Head of caudate nucleus (tissue), 42 donors: ENCODE measurements around the gene PAPPA.

Experiments
- DNase-seq, 42 donors: peaks; one replicate each; pipeline versions ENCODE4 v3.0.0 to v3.0.0-alpha.2; 2020 to 2021; ENCODE audit warnings: mixed read lengths in 7 of 42
- intact Hi-C: fragments of 100-400 bp; cut with DNase I; formaldehyde crosslinking; loops from one replicate; pipeline ENCODE4 v1.15.0; 2022

Gene PAPPA

GRCh38 chr9:116151199-116151598 is 2.4 kb upstream of the PAPPA start:
- intact Hi-C loops, result loop anchor here (10.0 kb wide), 1 partner anchor 424 kb away; no protein-coding TSS in a partner anchor
- DNase-seq, result no peak

DNA sequence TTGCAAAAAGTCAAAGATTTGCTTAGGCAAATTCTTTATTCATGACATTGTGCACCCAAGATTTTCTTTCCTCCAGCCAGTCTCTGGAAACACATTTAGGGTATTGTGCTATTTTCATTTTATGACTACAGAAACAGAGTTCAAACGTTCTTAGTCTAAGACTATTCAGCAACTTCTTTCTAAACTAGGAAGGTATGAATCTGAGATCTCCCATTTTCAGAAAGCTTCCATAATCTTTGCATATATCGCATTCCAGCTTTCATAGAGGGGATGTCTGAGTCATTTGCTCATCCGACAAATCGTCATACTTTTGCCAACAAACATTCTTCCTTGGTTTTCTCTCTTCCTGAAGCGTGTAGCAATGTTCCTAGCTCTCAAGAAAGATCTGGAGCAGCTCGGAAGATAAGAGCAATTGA is 1.6 kb upstream of the PAPPA start:
- no peak for DNase-seq
- intact Hi-C loops, result loop anchor here (10.0 kb wide), 1 partner anchor 423 kb away; no protein-coding TSS in a partner anchor

DNA sequence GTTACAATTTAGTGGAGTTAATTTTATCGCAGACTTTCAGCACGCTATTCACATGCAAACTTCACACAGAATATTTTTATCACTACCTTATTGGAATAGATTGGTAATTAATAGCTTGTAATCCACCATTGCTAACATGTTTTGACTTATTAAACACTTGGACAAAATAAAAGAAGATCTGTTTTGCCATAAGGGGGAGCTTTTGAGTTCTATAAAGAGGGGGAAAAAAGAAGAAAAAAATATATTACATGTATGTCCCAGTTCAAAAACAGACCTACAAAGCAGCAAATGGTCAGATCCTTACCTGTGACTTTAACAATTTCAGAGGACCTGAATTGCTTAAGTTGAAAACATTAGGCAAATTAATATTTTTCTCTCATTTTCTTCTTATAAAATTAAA is 1.2 kb upstream of the PAPPA start:
- no peak for DNase-seq
- intact Hi-C loops, result loop anchor here (10.0 kb wide), 1 partner anchor 422 kb away; no protein-coding TSS in a partner anchor

DNA sequence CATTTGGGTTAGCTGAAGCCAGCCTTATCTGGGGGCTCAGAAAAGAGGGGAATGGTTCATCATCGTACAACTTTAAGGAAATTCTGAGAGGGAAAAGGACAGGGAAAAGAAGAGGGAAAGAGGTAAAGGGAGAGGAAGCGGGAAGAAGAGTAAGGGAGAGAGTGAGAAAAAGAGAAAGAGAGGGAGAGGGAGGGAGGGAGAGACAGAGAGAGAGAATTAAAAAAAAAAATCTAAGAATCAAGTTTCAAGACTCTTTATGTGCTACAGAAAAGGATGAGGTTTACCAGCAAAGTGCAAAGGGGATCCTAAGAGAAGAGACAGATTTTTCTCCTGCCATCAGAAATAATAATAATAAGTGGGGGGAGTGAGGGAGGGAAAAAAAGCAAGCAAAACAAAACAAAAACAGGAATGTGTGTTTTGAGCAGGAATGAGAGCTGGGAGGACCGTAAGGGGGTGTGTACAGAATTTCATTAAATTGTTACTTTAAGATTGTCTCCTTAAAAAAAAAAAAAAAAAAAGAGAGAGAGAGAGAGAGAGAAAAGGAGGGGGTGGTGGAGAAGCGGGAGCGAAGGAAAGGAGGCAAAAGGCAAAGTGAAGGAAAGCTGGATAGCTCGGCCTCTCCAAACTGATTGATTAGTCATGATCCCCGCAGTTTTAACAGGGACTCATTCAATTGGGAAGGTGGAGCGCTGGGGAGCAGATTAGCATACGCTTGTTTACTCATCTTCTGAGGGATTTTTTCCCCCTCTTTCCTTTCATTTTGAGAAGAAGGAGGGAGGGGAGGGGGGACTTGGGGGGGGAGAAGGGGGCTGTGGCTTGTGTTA is 438 bp upstream of the PAPPA start:
- intact Hi-C loops, result loop anchor here (10.0 kb wide), 1 partner anchor 422 kb away; no protein-coding TSS in a partner anchor

GRCh38 chr9:116154334-116154975 is 864 bp downstream of the PAPPA start:
- DNase-seq, result peak in 1 of 42 donors; percentile 2
- intact Hi-C loops, result loop anchor here (10.0 kb wide), 1 partner anchor 420 kb away; no protein-coding TSS in a partner anchor

More for the DNA sequence above, 438 bp upstream of the PAPPA start:
- DNase-seq, result no peak

DNA sequence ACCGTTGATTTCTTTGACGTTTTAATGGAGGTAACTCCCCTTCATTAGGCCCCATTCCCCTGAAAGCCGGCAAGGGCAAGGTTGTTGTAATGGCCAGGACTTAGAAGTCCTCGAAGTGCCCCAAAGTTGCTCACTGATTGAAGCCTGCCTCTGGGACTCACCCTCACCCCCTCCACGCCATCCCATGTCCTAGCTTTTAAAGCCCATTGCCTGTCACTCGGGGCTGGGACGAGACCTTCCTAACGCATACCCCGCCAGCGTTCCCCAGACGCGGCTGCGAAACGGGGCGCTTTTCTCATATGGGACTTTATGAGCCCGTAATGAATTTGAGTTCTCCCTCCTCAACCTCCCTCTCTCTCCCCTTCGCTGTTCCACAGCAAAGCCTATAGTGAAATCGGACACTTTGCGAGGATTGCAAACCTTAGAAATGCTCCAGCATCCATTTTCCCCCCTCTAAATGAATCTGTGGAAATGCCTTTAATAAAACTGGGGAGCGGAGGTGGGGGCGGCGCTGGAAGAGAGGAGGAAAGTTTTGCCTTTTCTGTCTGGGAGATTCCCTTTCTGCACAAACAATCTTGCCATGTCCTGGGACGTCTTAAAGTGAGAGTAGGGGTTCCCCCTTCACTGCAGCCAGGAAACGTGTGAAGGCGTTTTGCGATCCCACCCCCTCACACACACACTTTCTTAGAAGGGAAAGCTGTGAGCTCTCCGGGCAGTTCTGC is 1.5 kb downstream of the PAPPA start:
- DNase-seq, result no peak
- intact Hi-C loops, result loop anchor here (10.0 kb wide), 1 partner anchor 420 kb away; no protein-coding TSS in a partner anchor

- intact Hi-C loops, result loop anchor here (10.0 kb wide), 1 partner anchor 419 kb away; no protein-coding TSS in a partner anchor
- DNase-seq, result no peak
Observed at GRCh38 chr9:116155698-116156039, 2.1 kb downstream of the PAPPA start.

DNA sequence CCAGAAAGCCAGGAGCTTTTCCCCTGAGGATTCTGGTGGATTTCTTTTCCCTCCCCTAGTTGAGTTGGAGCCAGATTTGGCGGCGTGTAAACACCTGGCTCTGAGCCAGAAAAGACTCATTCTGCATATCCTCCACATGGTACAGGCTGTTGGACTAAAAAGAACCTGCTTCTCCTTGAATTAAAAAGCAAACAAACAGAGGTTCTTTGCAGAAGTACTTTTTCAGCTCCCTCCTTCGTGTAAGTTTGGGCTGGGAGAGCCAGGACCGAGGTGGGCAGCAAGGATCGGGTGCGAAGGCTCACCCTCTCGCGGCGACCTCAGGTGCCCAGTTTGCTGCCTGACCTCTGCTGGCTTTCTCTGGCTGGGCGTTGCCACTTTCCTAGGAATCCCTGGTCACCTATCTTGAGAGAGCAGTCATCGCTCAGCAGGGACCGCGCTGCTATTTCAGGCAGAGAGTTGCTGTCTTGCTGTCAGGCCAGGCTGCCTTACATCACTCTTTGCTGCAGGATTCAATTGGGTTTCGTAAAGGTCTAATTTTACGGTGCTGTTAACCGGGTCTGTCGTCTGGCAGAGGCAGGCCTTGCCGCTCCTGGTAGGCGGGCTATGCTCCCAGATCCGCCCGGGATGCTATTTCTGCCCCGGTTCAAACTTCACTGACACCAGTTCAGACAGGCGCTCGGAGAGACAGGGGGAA is 3.2 kb downstream of the PAPPA start:
- intact Hi-C loops, result loop anchor here (10.0 kb wide), 1 partner anchor 418 kb away; no protein-coding TSS in a partner anchor
- DNase-seq, result peak in 10 of 42 donors; percentile 3 to 45 (median 14)

GRCh38 chr9:116157436-116158138 is 4.0 kb downstream of the PAPPA start:
- no peak for DNase-seq
- intact Hi-C loops, result loop anchor here (10.0 kb wide), 1 partner anchor 417 kb away; no protein-coding TSS in a partner anchor

DNA sequence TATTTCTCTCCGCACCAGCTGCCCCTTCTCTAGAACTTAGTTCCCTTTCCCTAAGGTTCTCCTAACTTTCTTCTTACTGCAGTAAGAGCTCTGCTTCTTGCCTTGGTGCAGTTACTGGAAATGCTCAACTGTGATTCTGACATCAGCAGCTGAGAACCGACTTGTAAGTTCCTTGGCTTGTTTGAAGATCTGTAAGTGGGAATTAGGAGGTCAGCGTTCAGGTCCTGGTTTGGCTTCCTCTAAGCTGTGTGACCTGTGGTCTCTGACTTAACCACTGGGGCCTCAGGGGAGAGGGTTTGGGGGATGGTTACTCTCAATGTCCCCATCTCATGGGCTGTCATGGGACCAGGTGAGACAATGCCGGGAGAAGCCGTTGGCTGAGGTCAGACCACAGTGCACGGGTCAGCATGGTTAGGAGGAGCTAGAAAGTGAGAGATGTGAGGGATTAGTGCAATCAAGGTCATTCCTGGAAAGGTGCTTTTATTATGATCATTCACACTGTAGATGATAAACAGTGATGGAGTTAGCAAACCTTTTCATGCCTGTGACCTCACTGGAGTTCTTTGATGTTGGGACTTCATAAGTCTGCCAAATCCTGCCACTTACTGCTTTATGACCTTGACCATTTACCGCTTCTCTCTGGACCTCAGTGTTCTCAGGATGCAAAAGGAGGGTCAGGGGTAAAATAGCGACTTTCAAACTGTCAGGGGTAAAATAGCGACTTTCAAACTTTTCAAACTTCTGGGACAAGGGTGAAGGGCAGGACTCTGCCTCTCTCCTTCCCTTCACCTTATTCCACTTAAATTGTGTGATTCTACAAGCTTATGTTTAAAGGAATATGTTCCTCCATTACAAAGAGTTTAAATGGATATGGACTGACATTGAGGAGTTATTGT is 7.3 kb downstream of the PAPPA start:
- intact Hi-C loops, result no loop called here
- DNase-seq, result no peak

- DNase-seq, result no peak
- intact Hi-C loops, result no loop called here
Observed at GRCh38 chr9:116162241-116162781, 8.7 kb downstream of the PAPPA start.

GRCh38 chr9:116163293-116164055 is 9.9 kb downstream of the PAPPA start:
- intact Hi-C loops, result no loop called here
- peak in 1 of 42 donors; percentile 25 for DNase-seq

- intact Hi-C loops, result no loop called here
- no peak for DNase-seq
Observed at GRCh38 chr9:116165912-116166311, 12.3 kb downstream of the PAPPA start.

DNA sequence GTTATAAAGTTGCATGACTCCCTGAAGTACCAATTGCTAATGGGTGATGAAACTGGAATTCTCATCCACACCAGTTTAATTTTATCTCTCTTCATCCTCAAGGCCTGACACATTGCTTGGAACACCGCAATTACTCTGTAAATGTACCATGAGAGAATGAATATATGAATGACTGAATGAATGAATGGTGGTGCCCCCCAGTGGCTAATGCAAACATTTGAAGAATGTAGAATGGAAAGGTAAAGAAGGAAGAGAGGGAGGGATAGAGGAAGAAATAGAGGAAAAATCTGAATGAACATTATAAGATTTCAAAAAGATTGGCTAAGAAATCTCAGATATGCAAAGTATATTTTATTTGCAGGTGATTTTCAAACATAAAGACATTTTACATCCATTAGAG is 13.1 kb downstream of the PAPPA start:
- intact Hi-C loops, result no loop called here
- DNase-seq, result peak in 4 of 42 donors; percentile 13 to 31 (median 22)

- intact Hi-C loops, result no loop called here
- DNase-seq, result no peak
Observed at GRCh38 chr9:116168231-116168630, 14.6 kb downstream of the PAPPA start.

GRCh38 chr9:116172216-116172615 is 18.6 kb downstream of the PAPPA start:
- DNase-seq, result no peak

More at GRCh38 chr9:116172216-116172615, 18.6 kb downstream of the PAPPA start:
- intact Hi-C loops, result no loop called here
